Liver (tissue), 9 donors: ENCODE results near the gene SRGAP1. TPM values are rescaled to one million over a fixed set of nuclear protein-coding genes. Genes with fewer than 3 reads are reported as not detected.

ENCODE experiments used
- DNase-seq: peaks from one replicate; pipeline ENCODE4 v3.0.0-alpha.2; 2017; ENCODE audit warnings: low spot score
- H3K27ac ChIP-seq, 2 donors: one replicate each; pipeline ENCODE4 v1.7.0; 2013; ENCODE audit warnings: inconsistent platforms in 2 of 2, low read length in 2 of 2, control low read depth in 1 of 2, low read depth in 1 of 2, mild to moderate bottlenecking in 1 of 2
- H3K27me3 ChIP-seq, 4 donors: one replicate each; pipeline versions ENCODE4 v1.6.1 to v1.7.0; 2013; ENCODE audit warnings: low read length in 3 of 4, inconsistent platforms in 1 of 4, mild to moderate bottlenecking in 1 of 4, moderate library complexity in 1 of 4; ENCODE audit not compliant: control insufficient read depth in 4 of 4, insufficient read depth in 4 of 4
- H3K36me3 ChIP-seq, 4 donors: one replicate each; pipeline versions ENCODE4 v1.6.1 to v1.7.0; 2013; ENCODE audit warnings: low read length in 3 of 4, mild to moderate bottlenecking in 3 of 4, low read depth in 1 of 4, moderate library complexity in 1 of 4; ENCODE audit not compliant: control insufficient read depth in 4 of 4, insufficient read depth in 3 of 4
- H3K4me1 ChIP-seq, 4 donors: one replicate each; pipeline versions ENCODE4 v1.6.1 to v1.7.0; 2013; ENCODE audit warnings: low read length in 3 of 4, mild to moderate bottlenecking in 3 of 4, moderate library complexity in 1 of 4; ENCODE audit not compliant: control insufficient read depth in 4 of 4, insufficient read depth in 4 of 4
- H3K4me3 ChIP-seq, 3 donors: one replicate each; pipeline versions ENCODE4 v1.6.1 to v1.7.0; 2013; ENCODE audit warnings: low read length in 3 of 3, control low read depth in 1 of 3, low read depth in 1 of 3, mild to moderate bottlenecking in 1 of 3
- H3K9ac ChIP-seq, 2 donors: one replicate each; pipeline ENCODE4 v1.7.0; 2013; ENCODE audit warnings: low read length in 2 of 2, mild to moderate bottlenecking in 2 of 2, moderate library complexity in 2 of 2, control low read depth in 1 of 2, low read depth in 1 of 2
- H3K9me3 ChIP-seq, 4 donors: one replicate each; pipeline versions ENCODE4 v1.6.1 to v1.7.0; 2013; ENCODE audit warnings: low read length in 3 of 4; ENCODE audit not compliant: control insufficient read depth in 4 of 4
- ATF3 ChIP-seq: IDR thresholded peaks from 2 replicates; pipeline ENCODE4 v1.6.1; 2016; ENCODE audit warnings: antibody characterized with exemption
- CTCF ChIP-seq: fragments of 150-350 bp; IDR thresholded peaks from 2 replicates; pipeline ENCODE4 v1.5.1; 2017; ENCODE audit warnings: improper control_type of control experiment, low read depth, low read length; ENCODE audit not compliant: missing input control
- EGR1 ChIP-seq, 2 donors: IDR thresholded peaks; 2 replicates each; pipeline ENCODE4 v1.6.1; 2016 to 2018; ENCODE audit warnings: antibody characterized with exemption in 2 of 2, low read depth in 2 of 2
- FOXA2 ChIP-seq: IDR thresholded peaks from 2 replicates; pipeline ENCODE4 v1.6.1; 2016; ENCODE audit warnings: antibody characterized with exemption
- GABPA ChIP-seq, 2 donors: IDR thresholded peaks in 1 of 2; conservative IDR thresholded peaks in 1 of 2; 2 replicates each; pipeline ENCODE4 v1.6.1; 2016; ENCODE audit warnings: antibody characterized with exemption in 2 of 2, mild to moderate bottlenecking in 1 of 2, moderate library complexity in 1 of 2
- HNF4G ChIP-seq: IDR thresholded peaks from 2 replicates; pipeline ENCODE4 v1.6.1; 2016; ENCODE audit warnings: antibody characterized with exemption
- JUND ChIP-seq, 2 donors: IDR thresholded peaks; 2 replicates each; pipeline ENCODE4 v1.6.1; 2016; ENCODE audit warnings: antibody characterized with exemption in 2 of 2
- MAX ChIP-seq: IDR thresholded peaks from 2 replicates; pipeline ENCODE4 v1.6.1; 2016; ENCODE audit warnings: antibody characterized with exemption
- NR2F2 ChIP-seq: IDR thresholded peaks from 2 replicates; pipeline ENCODE4 v1.6.1; 2016; ENCODE audit warnings: antibody characterized with exemption
- REST ChIP-seq: IDR thresholded peaks from 2 replicates; pipeline ENCODE4 v1.6.1; 2016; ENCODE audit warnings: antibody characterized with exemption, mild to moderate bottlenecking
- RXRA ChIP-seq, 2 donors: IDR thresholded peaks; 2 replicates each; pipeline ENCODE4 v1.6.1; 2017 to 2018; ENCODE audit warnings: antibody characterized with exemption in 2 of 2, mild to moderate bottlenecking in 1 of 2
- SP1 ChIP-seq: IDR thresholded peaks from 2 replicates; pipeline ENCODE4 v1.6.1; 2018; ENCODE audit warnings: antibody characterized with exemption, mild to moderate bottlenecking
- TAF1 ChIP-seq: conservative IDR thresholded peaks from 2 replicates; pipeline ENCODE4 v1.6.1; 2016; ENCODE audit warnings: antibody characterized with exemption, mild to moderate bottlenecking
- YY1 ChIP-seq: IDR thresholded peaks from 2 replicates; pipeline ENCODE4 v1.6.1; 2016; ENCODE audit warnings: antibody characterized with exemption, mild to moderate bottlenecking
- ZBTB33 ChIP-seq: IDR thresholded peaks from 2 replicates; pipeline ENCODE4 v1.6.1; 2016; ENCODE audit warnings: antibody characterized with exemption
- WGBS: extraction: QIAGEN DNeasy Blood & Tissue Kit; methylation state at CpG from one replicate; pipeline ENCODE4 v1.1.7; 2013; 5-methylcytosine and 5-hydroxymethylcytosine counted together
- polyA plus RNA-seq, 2 donors: library from polyadenylated mRNA; stranded (reverse) in 1 of 2; unstranded in 1 of 2; fragments of 200-250 nt in 1 of 2; fragments of >200 nt in 1 of 2; fragmentation: Nextera tagmentation in 1 of 2; extraction: Ambion mirVana in 1 of 2; gene quantifications; one replicate each; pipeline versions ENCODE4 v1.2.1 to v1.2.3, GENCODE V29; 2013 to 2015
- total RNA-seq, 2 donors: library from RNA; depleted of rRNA; stranded (reverse); fragments of >200 nt; gene quantifications; one replicate each; pipeline ENCODE4 v1.2.3, GENCODE V29; 2014
- donor health status: healthy.
- donor health status: healthy.
- donor health status: healthy.
- donor health status: healthy.
- donor health status: healthy.

Gene SRGAP1
- total and polyA plus RNA-seq, 4 donors: 0.28 to 1.3 (median 0.85) TPM

GRCh38 chr12:63865448-63865847, 20.9 kb downstream of the SRGAP1 start:
- Histone ChIP-seq H3K4me1 (peaks cover 6 to 10% (median 8%) of the 10 kb centered on the region in 4 donors), H3K36me3 (no peaks in the 10 kb centered on the region), H3K4me3 (no peak overlapping the region), H3K27ac (no peak overlapping the region), H3K9ac (no peak overlapping the region), H3K27me3 (no peaks in the 10 kb centered on the region), H3K9me3 (no peaks in the 10 kb centered on the region)
- WGBS: 96% methylated on average over 8 of the region's 8 CpGs
- TF ChIP-seq TAF1 (no peak), CTCF (no peak), YY1 (no peak), RXRA (IDR thresholded peaks at IDR 0.05) (no peak), MAX (no peak), GABPA (IDR thresholded peaks at IDR 0.05 in 1 of 2, conservative IDR thresholded peaks at IDR 0.05 in 1 of 2) (no peak), JUND (IDR thresholded peaks at IDR 0.05) (no peak), NR2F2 (no peak)
- DNase-seq: no peak

GRCh38 chr12:63867053-63867452, 22.6 kb downstream of the SRGAP1 start:
- Histone ChIP-seq H3K9me3 (no peaks in the 10 kb centered on the region), H3K27ac (no peak overlapping the region), H3K36me3 (no peaks in the 10 kb centered on the region), H3K27me3 (no peaks in the 10 kb centered on the region), H3K9ac (no peak overlapping the region), H3K4me3 (no peak overlapping the region), H3K4me1 (peaks cover 5 to 10% (median 7%) of the 10 kb centered on the region in 4 donors)
- TF ChIP-seq MAX (no peak), NR2F2 (no peak), REST (no peak), SP1 (no peak), GABPA (IDR thresholded peaks at IDR 0.05 in 1 of 2, conservative IDR thresholded peaks at IDR 0.05 in 1 of 2) (no peak), EGR1 (IDR thresholded peaks at IDR 0.05; ENCODE audit: low read depth in 2 of 2) (no peak), JUND (IDR thresholded peaks at IDR 0.05) (no peak), YY1 (no peak), RXRA (IDR thresholded peaks at IDR 0.05) (no peak), ATF3 (no peak), FOXA2 (no peak), HNF4G (no peak), TAF1 (no peak), ZBTB33 (no peak)
- WGBS: 92% methylated on average over 3 of the region's 3 CpGs
- no peak for DNase-seq
